Measurements from ENCODE around the gene VPS51. TPM values are rescaled to one million over a fixed set of nuclear protein-coding genes. Genes with fewer than 3 reads are reported as not detected.

The VPS51 gene
- polyA plus RNA-seq, 1 donor (not counting 4 experiments of a cell fraction or from before 2014, with no cell fraction given): 43.1 TPM

DNA sequence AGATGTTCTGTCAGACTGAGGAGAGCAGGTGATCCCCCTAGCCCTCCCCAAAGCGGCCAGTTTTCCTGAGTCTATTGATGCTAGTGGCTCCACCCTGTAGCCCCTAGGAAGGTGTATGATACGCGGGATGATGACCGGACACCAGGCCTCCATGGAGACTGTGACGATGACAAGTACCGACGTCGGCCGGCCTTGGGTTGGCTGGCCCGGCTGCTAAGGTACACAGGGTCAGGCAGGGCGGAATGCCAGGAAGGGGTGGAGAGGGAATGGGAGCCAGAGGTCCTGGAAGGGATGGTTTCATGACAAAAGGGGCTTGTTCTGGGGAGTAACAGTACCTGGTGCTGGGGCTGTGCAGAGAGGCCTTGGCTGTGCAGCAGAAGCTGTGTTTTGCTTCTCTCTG lies 8.8 kb upstream of the VPS51 start:
- TF ChIP-seq, protein P1, sequence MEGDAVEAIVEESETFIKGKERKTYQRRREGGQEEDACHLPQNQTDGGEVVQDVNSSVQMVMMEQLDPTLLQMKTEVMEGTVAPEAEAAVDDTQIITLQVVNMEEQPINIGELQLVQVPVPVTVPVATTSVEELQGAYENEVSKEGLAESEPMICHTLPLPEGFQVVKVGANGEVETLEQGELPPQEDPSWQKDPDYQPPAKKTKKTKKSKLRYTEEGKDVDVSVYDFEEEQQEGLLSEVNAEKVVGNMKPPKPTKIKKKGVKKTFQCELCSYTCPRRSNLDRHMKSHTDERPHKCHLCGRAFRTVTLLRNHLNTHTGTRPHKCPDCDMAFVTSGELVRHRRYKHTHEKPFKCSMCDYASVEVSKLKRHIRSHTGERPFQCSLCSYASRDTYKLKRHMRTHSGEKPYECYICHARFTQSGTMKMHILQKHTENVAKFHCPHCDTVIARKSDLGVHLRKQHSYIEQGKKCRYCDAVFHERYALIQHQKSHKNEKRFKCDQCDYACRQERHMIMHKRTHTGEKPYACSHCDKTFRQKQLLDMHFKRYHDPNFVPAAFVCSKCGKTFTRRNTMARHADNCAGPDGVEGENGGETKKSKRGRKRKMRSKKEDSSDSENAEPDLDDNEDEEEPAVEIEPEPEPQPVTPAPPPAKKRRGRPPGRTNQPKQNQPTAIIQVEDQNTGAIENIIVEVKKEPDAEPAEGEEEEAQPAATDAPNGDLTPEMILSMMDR (optimal IDR thresholded peaks at IDR 0.05 in 1 of 3, IDR thresholded peaks at IDR 0.05 in 1 of 3, conservative IDR thresholded peaks at IDR 0.05 in 1 of 3; ENCODE audit: extremely low read depth in 1 of 3, insufficient read depth in 2 of 3, low read length in 3 of 3): no peak
- no peak for TF ChIP-seq EZH2 (IDR thresholded peaks at IDR 0.05; ENCODE audit: low read length)
- H3K9me3 ChIP-seq (ENCODE audit: control insufficient read depth, low read depth, low read length): no peaks in the 10 kb centered on the region
- H3K4me2 ChIP-seq (ENCODE audit: control insufficient read depth, extremely low read depth, insufficient read depth, low read depth, low read length): no peak overlapping the region
- no peaks in the 10 kb centered on the region for H4K20me1 ChIP-seq (ENCODE audit: control insufficient read depth, extremely low read depth, insufficient read depth, low read length)
- dilution Hi-C loops (cut with MboI; ENCODE audit: extremely low pct_ligation_motif_present, low sequenced_read_pairs): no loop called here
- no peak for DNase-seq (ENCODE audit: low read depth, low spot score)
- FAIRE-seq: no peak
- H3K27me3 ChIP-seq (ENCODE audit: control insufficient read depth, extremely low read depth, insufficient read depth, low read length): no peaks in the 10 kb centered on the region
- no peak overlapping the region for H3K27ac ChIP-seq (ENCODE audit: control insufficient read depth, insufficient read depth, low read length)
- H3K4me3 ChIP-seq (ENCODE audit: control insufficient read depth in 2 of 3, extremely low read depth in 1 of 3, insufficient read depth in 2 of 3, low read depth in 1 of 3, low read length in 3 of 3): no peak overlapping the region
- H3K36me3 ChIP-seq (ENCODE audit: control insufficient read depth in 2 of 2, extremely low read depth in 1 of 2, insufficient read depth in 2 of 2, low read length in 2 of 2): peaks cover 19 to 28% of the 10 kb centered on the region in 2 experiments
- peaks cover 29% of the 10 kb centered on the region for H3K79me2 ChIP-seq (ENCODE audit: control insufficient read depth, insufficient read depth, low read length)
- H3K4me1 ChIP-seq (ENCODE audit: control insufficient read depth, extremely low read depth, insufficient read depth, low read length): peaks cover 15% of the 10 kb centered on the region
- no peak overlapping the region for H3K9ac ChIP-seq (ENCODE audit: control insufficient read depth, extremely low read depth, insufficient read depth, low read length)
- no peaks in the 10 kb centered on the region for H3K9me1 ChIP-seq (ENCODE audit: control insufficient read depth, extremely low read depth, insufficient read depth, low read length)
- H2AFZ ChIP-seq (ENCODE audit: control insufficient read depth, low read length): no peak overlapping the region

DNA sequence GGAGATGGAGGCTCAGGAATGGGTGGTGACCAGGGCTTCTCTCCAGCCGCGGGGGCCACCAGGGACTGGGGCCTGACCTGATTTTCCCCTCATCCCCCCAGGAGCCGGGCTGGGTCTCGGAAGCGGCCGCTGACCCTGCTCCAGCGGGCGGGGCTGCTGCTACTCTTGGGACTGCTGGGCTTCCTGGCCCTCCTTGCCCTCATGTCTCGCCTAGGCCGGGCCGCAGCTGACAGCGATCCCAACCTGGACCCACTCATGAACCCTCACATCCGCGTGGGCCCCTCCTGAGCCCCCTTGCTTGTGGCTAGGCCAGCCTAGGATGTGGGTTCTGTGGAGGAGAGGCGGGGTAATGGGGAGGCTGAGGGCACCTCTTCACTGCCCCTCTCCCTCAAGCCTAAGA lies 8.2 kb upstream of the VPS51 start:
- no peak overlapping the region for H3K4me3 ChIP-seq (ENCODE audit: control insufficient read depth in 2 of 3, extremely low read depth in 1 of 3, insufficient read depth in 2 of 3, low read depth in 1 of 3, low read length in 3 of 3)
- DNase-seq (ENCODE audit: low read depth, low spot score): no peak
- no peak overlapping the region for H2AFZ ChIP-seq (ENCODE audit: control insufficient read depth, low read length)
- no peaks in the 10 kb centered on the region for H4K20me1 ChIP-seq (ENCODE audit: control insufficient read depth, extremely low read depth, insufficient read depth, low read length)
- TF ChIP-seq EZH2 (IDR thresholded peaks at IDR 0.05; ENCODE audit: low read length): no peak
- TF ChIP-seq, protein P1 (optimal IDR thresholded peaks at IDR 0.05 in 1 of 3, IDR thresholded peaks at IDR 0.05 in 1 of 3, conservative IDR thresholded peaks at IDR 0.05 in 1 of 3; ENCODE audit: extremely low read depth in 1 of 3, insufficient read depth in 2 of 3, low read length in 3 of 3): no peak
- H3K27ac ChIP-seq (ENCODE audit: control insufficient read depth, insufficient read depth, low read length): no peak overlapping the region
- peaks cover 25% of the 10 kb centered on the region for H3K79me2 ChIP-seq (ENCODE audit: control insufficient read depth, insufficient read depth, low read length)
- no peak for FAIRE-seq
- no peaks in the 10 kb centered on the region for H3K9me3 ChIP-seq (ENCODE audit: control insufficient read depth, low read depth, low read length)
- H3K36me3 ChIP-seq (ENCODE audit: control insufficient read depth in 2 of 2, extremely low read depth in 1 of 2, insufficient read depth in 2 of 2, low read length in 2 of 2): peaks cover 19 to 28% of the 10 kb centered on the region in 2 experiments
- no peak overlapping the region for H3K4me2 ChIP-seq (ENCODE audit: control insufficient read depth, extremely low read depth, insufficient read depth, low read depth, low read length)
- dilution Hi-C loops (cut with MboI; ENCODE audit: extremely low pct_ligation_motif_present, low sequenced_read_pairs): no loop called here
- H3K9me1 ChIP-seq (ENCODE audit: control insufficient read depth, extremely low read depth, insufficient read depth, low read length): no peaks in the 10 kb centered on the region
- no peaks in the 10 kb centered on the region for H3K27me3 ChIP-seq (ENCODE audit: control insufficient read depth, extremely low read depth, insufficient read depth, low read length)
- H3K4me1 ChIP-seq (ENCODE audit: control insufficient read depth, extremely low read depth, insufficient read depth, low read length): peaks cover 12% of the 10 kb centered on the region
- no peak overlapping the region for H3K9ac ChIP-seq (ENCODE audit: control insufficient read depth, extremely low read depth, insufficient read depth, low read length)
